T-helper 1 cell treated with Interleukin-12 subunit alpha and Interleukin-12 subunit beta and Interleukin-4 antibody, amounts not matched to agents 30 ng/mL and 1 ng/mL, for 36 hours (primary cell): Measurements from ENCODE around the gene FGF11. TPM values are rescaled to one million over a fixed set of nuclear protein-coding genes. Genes with fewer than 3 reads are reported as not detected.

Source experiments
- intact Hi-C: fragments of 100-400 bp; cut with micrococcal nuclease; formaldehyde crosslinking; loops from one replicate; pipeline ENCODE4 v1.15.1; 2024
- total RNA-seq: library from RNA; stranded (reverse); gene quantifications from 2 replicates; pipeline ENCODE4 v1.2.3, GENCODE V29; 2022

FGF11 gene
- total RNA-seq, 1 donor from 2014 or later, result 15.0 TPM

- intact Hi-C loops, result no loop called here
Observed at GRCh38 chr17:7407485-7408251, 31.6 kb upstream of the FGF11 start, which contains the start of gene NLGN2. Gene NLGN2 (plus strand): TSS chr17:7407845. CDS start chr17:7408256, 411 bp downstream.

GRCh38 chr17:7408252-7408727 lies 31.0 kb upstream of the FGF11 start:
- intact Hi-C loops, result no loop called here

GRCh38 chr17:7408863-7409262 lies 30.4 kb upstream of the FGF11 start:
- intact Hi-C loops, result no loop called here

GRCh38 chr17:7409716-7410115 lies 29.6 kb upstream of the FGF11 start:
- intact Hi-C loops, result no loop called here

GRCh38 chr17:7410634-7411426 lies 28.5 kb upstream of the FGF11 start:
- intact Hi-C loops, result no loop called here

- intact Hi-C loops, result no loop called here
Observed at GRCh38 chr17:7411427-7411750, 27.9 kb upstream of the FGF11 start.

GRCh38 chr17:7413346-7413985 lies 25.8 kb upstream of the FGF11 start:
- intact Hi-C loops, result no loop called here

GRCh38 chr17:7414837-7415236 lies 24.5 kb upstream of the FGF11 start:
- intact Hi-C loops, result no loop called here

GRCh38 chr17:7415784-7416183 lies 23.5 kb upstream of the FGF11 start:
- intact Hi-C loops, result no loop called here

GRCh38 chr17:7416323-7416722 lies 23.0 kb upstream of the FGF11 start:
- intact Hi-C loops, result no loop called here

- intact Hi-C loops, result no loop called here
Observed at GRCh38 chr17:7417056-7417655, 22.2 kb upstream of the FGF11 start.

- intact Hi-C loops, result no loop called here
Observed at GRCh38 chr17:7418472-7419152, 20.7 kb upstream of the FGF11 start.

- intact Hi-C loops, result no loop called here
Observed at GRCh38 chr17:7419819-7420610, 19.3 kb upstream of the FGF11 start, which contains the start of gene SPEM1. Gene SPEM1 (plus strand): TSS chr17:7420324. CDS start chr17:7420385, 61 bp downstream.

- intact Hi-C loops, result no loop called here
Observed at GRCh38 chr17:7421186-7421585, 18.1 kb upstream of the FGF11 start.

- intact Hi-C loops, result no loop called here
Observed at GRCh38 chr17:7423679-7424078, 15.6 kb upstream of the FGF11 start.

GRCh38 chr17:7425316-7425715 lies 14.0 kb upstream of the FGF11 start, which contains the start of gene SPEM2:
Gene SPEM2 (plus strand): TSS chr17:7425616. CDS start chr17:7425689, 73 bp downstream.
- intact Hi-C loops, result no loop called here

GRCh38 chr17:7425756-7426155 lies 13.6 kb upstream of the FGF11 start:
- intact Hi-C loops, result no loop called here

- intact Hi-C loops, result no loop called here
Observed at GRCh38 chr17:7426203-7426863, 13.0 kb upstream of the FGF11 start.

- intact Hi-C loops, result no loop called here
Observed at GRCh38 chr17:7426896-7427489, 12.3 kb upstream of the FGF11 start.
